Endothelial cell of umbilical vein (primary cell): Measurements from ENCODE around the gene ADGRG7. TPM values are rescaled to one million over a fixed set of nuclear protein-coding genes. Genes with fewer than 3 reads are reported as not detected.

Source experiments
- BruUV-seq: library from RNA; stranded (reverse); fragments of 400-500 nt; replicated peaks from 2 replicates; lab custom pipeline; 2021; lab: Mats Ljungman, UMichigan
- CTCF ChIA-PET: fragments of 300-600, 350-600 bp; sonication (Branson Sonifier 250); formaldehyde crosslinking; loops from one replicate; lab custom pipeline; 2021; ENCODE audit warnings: antibody characterized with exemption, inconsistent platforms; lab: Charles Lee
- POLR2A ChIA-PET: fragments of 300-600, 350-600 bp; sonication (Branson Sonifier 250); formaldehyde crosslinking; loops from one replicate; lab custom pipeline; 2021; ENCODE audit warnings: antibody characterized with exemption, inconsistent platforms; lab: Charles Lee
- DNase-seq: peaks from one replicate; pipeline ENCODE4 v3.0.0-alpha.2; 2011; ENCODE audit warnings: low read depth, low spot score
- FAIRE-seq: peaks from 2 replicates; lab custom pipeline; 2011; peaks lifted over from hg19 to GRCh38; lab: Jason Lieb, UNC
- H2AFZ ChIP-seq: 2 replicates; pipeline ENCODE4 v1.6.0; 2012; ENCODE audit warnings: low read depth, low read length, control low read depth, inconsistent platforms
- H3K27ac ChIP-seq: 2 replicates; pipeline ENCODE4 v1.5.1; 2011; ENCODE audit warnings: low read depth, mild to moderate bottlenecking, control low read depth, low read length, moderate library complexity; ENCODE audit not compliant: insufficient read depth
- H3K27me3 ChIP-seq, 2 experiments: 2 replicates each; pipeline versions ENCODE4 v1.6.0 to v1.6.1; 2011; ENCODE audit warnings: low read length in 2 of 2, mixed read lengths in 1 of 2; ENCODE audit not compliant: control insufficient read depth in 2 of 2, insufficient read depth in 2 of 2
- H3K36me3 ChIP-seq, 2 experiments: 2 replicates in 1 of 2; 3 replicates in 1 of 2; pipeline ENCODE4 v1.5.1; 2011; ENCODE audit warnings: low read length in 2 of 2, mild to moderate bottlenecking in 1 of 2, moderate library complexity in 1 of 2; ENCODE audit not compliant: control insufficient read depth in 2 of 2, insufficient read depth in 2 of 2; ENCODE audit errors: extremely low read depth in 1 of 2
- H3K4me1 ChIP-seq: 3 replicates; pipeline ENCODE4 v1.5.1; 2011; ENCODE audit warnings: mild to moderate bottlenecking, low read length; ENCODE audit not compliant: control insufficient read depth, insufficient read depth; ENCODE audit errors: extremely low read depth
- H3K4me2 ChIP-seq: 2 replicates; pipeline ENCODE4 v1.6.1; 2011; ENCODE audit warnings: low read length, control low read depth, mixed read lengths; ENCODE audit not compliant: insufficient read depth
- H3K4me3 ChIP-seq, 3 experiments: fragments of 200-600 bp in 1 of 3; sonication (generic), shearing (Covaris generic) in 1 of 3; replicated peaks in 1 of 3; 2 replicates each; pipeline ENCODE4 v1.5.1; 2011 to 2016; ENCODE audit warnings: control low read depth in 3 of 3, low read length in 3 of 3, mild to moderate bottlenecking in 2 of 3, inconsistent platforms in 1 of 3, low read depth in 1 of 3, moderate library complexity in 1 of 3; ENCODE audit not compliant: insufficient read depth in 1 of 3
- H3K79me2 ChIP-seq: 2 replicates; pipeline ENCODE4 v1.6.0; 2012; ENCODE audit warnings: low read length, inconsistent platforms; ENCODE audit not compliant: control insufficient read depth, insufficient read depth
- H3K9ac ChIP-seq: replicated peaks from 2 replicates; pipeline ENCODE3; 2011; ENCODE audit warnings: low read length, control low read depth; ENCODE audit not compliant: insufficient read depth; ENCODE audit errors: extremely low read depth
- H3K9me1 ChIP-seq: replicated peaks from 3 replicates; pipeline ENCODE4 v1.6.0; 2011; ENCODE audit warnings: mild to moderate bottlenecking, low read length; ENCODE audit not compliant: control insufficient read depth, insufficient read depth; ENCODE audit errors: extremely low read depth
- H3K9me3 ChIP-seq: replicated peaks from 2 replicates; pipeline ENCODE4 v1.5.1; 2012; ENCODE audit warnings: low read length, inconsistent platforms; ENCODE audit not compliant: control insufficient read depth, insufficient read depth
- H4K20me1 ChIP-seq: replicated peaks from 2 replicates; pipeline ENCODE3; 2011; ENCODE audit warnings: mild to moderate bottlenecking, low read length; ENCODE audit not compliant: control insufficient read depth, insufficient read depth; ENCODE audit errors: extremely low read depth
- EZH2 ChIP-seq: IDR thresholded peaks from 2 replicates; pipeline ENCODE4 v1.6.1; 2012; ENCODE audit warnings: borderline replicate concordance, low read depth, mild to moderate bottlenecking, moderate library complexity, low read length, inconsistent platforms; ENCODE audit not compliant: severe bottlenecking
- FOS ChIP-seq: IDR thresholded peaks from 2 replicates; pipeline ENCODE4 v1.6.1; 2011; ENCODE audit warnings: mild to moderate bottlenecking, low read length, moderate library complexity, borderline replicate concordance; ENCODE audit not compliant: insufficient read depth
- GATA2 ChIP-seq: IDR thresholded peaks from 2 replicates; pipeline ENCODE4 v1.7.0; 2011; ENCODE audit warnings: low read depth, mild to moderate bottlenecking, moderate library complexity, mixed read lengths, low read length; ENCODE audit not compliant: insufficient read length, insufficient read depth
- JUN ChIP-seq: IDR thresholded peaks from 2 replicates; pipeline ENCODE4 v1.6.1; 2011; ENCODE audit warnings: borderline replicate concordance, low read depth; ENCODE audit not compliant: insufficient read length, insufficient read depth
- MAX ChIP-seq: IDR thresholded peaks from 2 replicates; pipeline ENCODE4 v1.6.1; 2011; ENCODE audit not compliant: insufficient read depth, insufficient read length
- MYC ChIP-seq: IDR thresholded peaks from one replicate; pipeline ENCODE4 v1.6.1; 2011; ENCODE audit warnings: mild to moderate bottlenecking, low read depth, low read length
- POLR2A ChIP-seq: IDR thresholded peaks from 2 replicates; pipeline ENCODE4 v1.6.1; 2012; ENCODE audit warnings: low read depth, mild to moderate bottlenecking, control low read depth, low read length
- POLR2AphosphoS5 ChIP-seq: IDR thresholded peaks from 2 replicates; pipeline ENCODE4 v1.6.1; 2012; ENCODE audit warnings: low read depth, mild to moderate bottlenecking, control low read depth, low read length, moderate library complexity; ENCODE audit not compliant: insufficient read depth
- dilution Hi-C: fragments of 300-500 bp; cut with MboI; formaldehyde crosslinking; loops from one replicate; pipeline ENCODE4 v1.15.0; 2019; ENCODE audit warnings: low sequenced_read_pairs; ENCODE audit not compliant: extremely low pct_ligation_motif_present
- intact Hi-C: fragments of 100-400 bp; cut with micrococcal nuclease; formaldehyde crosslinking; loops from one replicate; pipeline ENCODE4 v1.10.0; 2022
- polyA plus RNA-seq, 4 experiments: library from polyadenylated mRNA; depleted of rRNA in 3 of 4; stranded (reverse) in 3 of 4; unstranded in 1 of 4; fragments of >200 nt; gene quantifications; 2 replicates each; pipeline versions ENCODE4 v1.2.1 to v1.2.3, GENCODE V29; 2011 to 2012; ENCODE audit warnings: missing spikeins in 1 of 4
- total RNA-seq: library from RNA; stranded (reverse); gene quantifications from 2 replicates; pipeline ENCODE4 v1.2.3, GENCODE V29; 2021
- TF ChIP-seq, protein P1 (sequence below), 2 donors: IDR thresholded peaks; 1 replicate in 1 of 2; 2 replicates in 1 of 2; pipeline ENCODE4 v1.5.1; 2011; ENCODE audit warnings: low read length in 2 of 2, mild to moderate bottlenecking in 2 of 2, moderate library complexity in 2 of 2, control low read depth in 1 of 2, inconsistent platforms in 1 of 2, low read depth in 1 of 2; ENCODE audit not compliant: insufficient read depth in 1 of 2; ENCODE audit errors: extremely low read depth in 1 of 2

ADGRG7 gene
- total and polyA plus RNA-seq, 2 donors (not counting 3 experiments of a cell fraction or from before 2014, with no cell fraction given) = not detected

- Histone ChIP-seq H3K4me1 (no peaks in the 10 kb centered on the region), H3K9me3 (no peaks in the 10 kb centered on the region), H3K9ac (no peak overlapping the region), H3K9me1 (no peaks in the 10 kb centered on the region), H2AFZ (no peak overlapping the region), H4K20me1 (peaks cover 3% of the 10 kb centered on the region), H3K36me3 (peaks cover 7 to 37% of the 10 kb centered on the region in 2 experiments), H3K27ac (no peak overlapping the region), H3K4me3 (no peak overlapping the region), H3K27me3 (no peaks in the 10 kb centered on the region), H3K4me2 (no peak overlapping the region), H3K79me2 (peaks cover 2% of the 10 kb centered on the region)
- ChIA-PET POLR2A (no interaction called here), CTCF (interaction anchor here (1.1 to 3.0 kb wide), 7 partner anchors 8 to 452 kb away, joined by 3 to 14 read pairs (median 5); no protein-coding TSS in a partner anchor)
- TF ChIP-seq GATA2 (no peak), MAX (no peak), POLR2AphosphoS5 (no peak), POLR2A (no peak), MYC (no peak), JUN (no peak), EZH2 (no peak), FOS (no peak)
- TF ChIP-seq, protein P1, sequence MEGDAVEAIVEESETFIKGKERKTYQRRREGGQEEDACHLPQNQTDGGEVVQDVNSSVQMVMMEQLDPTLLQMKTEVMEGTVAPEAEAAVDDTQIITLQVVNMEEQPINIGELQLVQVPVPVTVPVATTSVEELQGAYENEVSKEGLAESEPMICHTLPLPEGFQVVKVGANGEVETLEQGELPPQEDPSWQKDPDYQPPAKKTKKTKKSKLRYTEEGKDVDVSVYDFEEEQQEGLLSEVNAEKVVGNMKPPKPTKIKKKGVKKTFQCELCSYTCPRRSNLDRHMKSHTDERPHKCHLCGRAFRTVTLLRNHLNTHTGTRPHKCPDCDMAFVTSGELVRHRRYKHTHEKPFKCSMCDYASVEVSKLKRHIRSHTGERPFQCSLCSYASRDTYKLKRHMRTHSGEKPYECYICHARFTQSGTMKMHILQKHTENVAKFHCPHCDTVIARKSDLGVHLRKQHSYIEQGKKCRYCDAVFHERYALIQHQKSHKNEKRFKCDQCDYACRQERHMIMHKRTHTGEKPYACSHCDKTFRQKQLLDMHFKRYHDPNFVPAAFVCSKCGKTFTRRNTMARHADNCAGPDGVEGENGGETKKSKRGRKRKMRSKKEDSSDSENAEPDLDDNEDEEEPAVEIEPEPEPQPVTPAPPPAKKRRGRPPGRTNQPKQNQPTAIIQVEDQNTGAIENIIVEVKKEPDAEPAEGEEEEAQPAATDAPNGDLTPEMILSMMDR (IDR thresholded peaks at IDR 0.05; ENCODE audit: extremely low read depth in 1 of 2, insufficient read depth in 1 of 2, low read depth in 1 of 2, low read length in 2 of 2) = no peak
- BruUV-seq = no TSS peak
- dilution Hi-C loops = no loop called here
- DNase-seq (no peak), FAIRE-seq (no peak)
- intact Hi-C loops = loop anchor here (10.0 kb wide), 1 partner anchor 251 kb away; the partner anchor contains the start of gene ABI3BP
Observed at GRCh38 chr3:100743535-100743934, 134.1 kb downstream of the ADGRG7 start.
